ENCODE data around the gene NARF. TPM values are rescaled to one million over a fixed set of nuclear protein-coding genes. Genes with fewer than 3 reads are reported as not detected.
"Not testable (repeated sequence)": the region's sequence is repeated elsewhere in the genome, so short reads cannot be mapped to it uniquely, and the experiment has no call there.

NARF gene
- total RNA-seq, 1 donor from 2014 or later = 40.0 TPM

DNA sequence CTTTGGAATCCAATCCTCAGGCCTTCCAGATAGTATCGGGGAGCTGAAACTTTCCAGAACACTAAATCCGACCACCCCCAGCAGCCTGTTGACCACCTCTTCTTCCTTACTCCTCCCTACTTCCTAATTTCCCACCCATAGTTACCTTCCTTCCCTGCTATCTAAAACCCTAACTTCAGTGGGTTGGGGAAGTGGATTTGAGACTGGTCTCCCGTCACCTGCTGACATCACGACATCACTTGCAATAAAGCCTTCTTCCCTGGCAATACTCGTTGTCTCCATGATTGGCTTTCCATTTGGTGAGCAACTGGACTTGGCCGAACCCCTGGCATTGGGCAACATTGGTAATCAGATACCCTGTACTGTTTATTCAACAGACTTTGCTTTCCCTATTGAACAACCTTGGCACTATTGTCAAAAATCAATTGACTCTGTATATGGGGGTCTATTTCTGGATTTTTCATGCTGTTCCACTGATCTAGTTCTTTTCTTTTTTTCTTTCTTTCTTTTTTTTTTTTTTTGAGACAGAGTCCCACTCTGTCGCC, 49.2 kb downstream of the NARF start:
- Histone ChIP-seq H3K36me3 (ENCODE audit: control insufficient read depth, insufficient read depth, low read length) (no peaks in the 10 kb centered on the region), H3K27me3 (ENCODE audit: control insufficient read depth, insufficient read depth, low read length) (no peaks in the 10 kb centered on the region), H3K4me3 (ENCODE audit: low read depth, low read length) (no peak overlapping the region)
- TF ChIP-seq, protein P1, sequence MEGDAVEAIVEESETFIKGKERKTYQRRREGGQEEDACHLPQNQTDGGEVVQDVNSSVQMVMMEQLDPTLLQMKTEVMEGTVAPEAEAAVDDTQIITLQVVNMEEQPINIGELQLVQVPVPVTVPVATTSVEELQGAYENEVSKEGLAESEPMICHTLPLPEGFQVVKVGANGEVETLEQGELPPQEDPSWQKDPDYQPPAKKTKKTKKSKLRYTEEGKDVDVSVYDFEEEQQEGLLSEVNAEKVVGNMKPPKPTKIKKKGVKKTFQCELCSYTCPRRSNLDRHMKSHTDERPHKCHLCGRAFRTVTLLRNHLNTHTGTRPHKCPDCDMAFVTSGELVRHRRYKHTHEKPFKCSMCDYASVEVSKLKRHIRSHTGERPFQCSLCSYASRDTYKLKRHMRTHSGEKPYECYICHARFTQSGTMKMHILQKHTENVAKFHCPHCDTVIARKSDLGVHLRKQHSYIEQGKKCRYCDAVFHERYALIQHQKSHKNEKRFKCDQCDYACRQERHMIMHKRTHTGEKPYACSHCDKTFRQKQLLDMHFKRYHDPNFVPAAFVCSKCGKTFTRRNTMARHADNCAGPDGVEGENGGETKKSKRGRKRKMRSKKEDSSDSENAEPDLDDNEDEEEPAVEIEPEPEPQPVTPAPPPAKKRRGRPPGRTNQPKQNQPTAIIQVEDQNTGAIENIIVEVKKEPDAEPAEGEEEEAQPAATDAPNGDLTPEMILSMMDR (IDR thresholded peaks at IDR 0.05; ENCODE audit: insufficient read depth, low read length, severe bottlenecking) = no peak
- FAIRE-seq (no peak), DNase-seq (ENCODE audit: low read depth) (no peak)

DNA sequence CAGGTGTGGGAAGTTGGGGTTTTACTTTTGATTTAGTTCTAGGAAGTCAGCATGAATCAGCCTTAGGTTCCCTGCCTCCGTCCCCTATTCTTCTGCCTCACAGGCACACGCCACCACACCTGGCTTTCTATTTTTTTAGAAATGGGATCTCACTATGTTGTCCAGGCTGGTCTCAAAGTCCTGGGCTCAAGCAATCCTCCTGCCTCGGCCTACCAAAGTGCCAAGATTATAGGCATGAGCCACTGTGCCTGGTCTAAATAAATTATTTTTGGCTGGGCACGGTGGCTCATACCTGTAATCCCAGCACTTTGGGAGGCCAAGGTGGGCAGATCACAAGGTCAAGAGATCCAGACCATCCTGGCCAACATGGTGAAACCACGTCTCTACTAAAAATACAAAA, 53.1 kb downstream of the NARF start:
- DNase-seq (ENCODE audit: low read depth); H3K27me3 ChIP-seq (ENCODE audit: control insufficient read depth, insufficient read depth, low read length); H3K36me3 ChIP-seq (ENCODE audit: control insufficient read depth, insufficient read depth, low read length); FAIRE-seq; H3K4me3 ChIP-seq (ENCODE audit: low read depth, low read length): not testable (repeated sequence)

DNA sequence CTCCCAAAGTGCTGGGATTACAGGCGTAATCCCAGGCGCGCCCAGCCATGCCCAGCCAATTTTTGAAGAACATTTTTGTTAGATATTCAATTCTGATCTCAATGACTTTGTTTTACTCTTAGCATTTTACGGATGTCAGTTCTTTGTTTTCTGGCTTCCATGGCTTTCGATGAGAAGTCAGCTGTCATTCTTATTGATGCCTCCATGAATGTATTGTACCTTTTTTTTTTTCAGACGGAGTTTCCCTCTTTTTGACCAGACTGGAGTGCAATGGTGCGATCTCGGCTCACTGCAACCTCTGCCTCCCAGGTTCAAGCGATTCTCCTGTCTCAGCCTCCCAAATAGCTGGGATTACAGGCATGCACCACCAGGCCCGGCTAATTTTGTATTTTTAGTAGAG, 55.3 kb downstream of the NARF start:
- not testable (repeated sequence) for H3K27me3 ChIP-seq (ENCODE audit: control insufficient read depth, insufficient read depth, low read length); DNase-seq (ENCODE audit: low read depth); H3K4me3 ChIP-seq (ENCODE audit: low read depth, low read length); H3K36me3 ChIP-seq (ENCODE audit: control insufficient read depth, insufficient read depth, low read length); FAIRE-seq

DNA sequence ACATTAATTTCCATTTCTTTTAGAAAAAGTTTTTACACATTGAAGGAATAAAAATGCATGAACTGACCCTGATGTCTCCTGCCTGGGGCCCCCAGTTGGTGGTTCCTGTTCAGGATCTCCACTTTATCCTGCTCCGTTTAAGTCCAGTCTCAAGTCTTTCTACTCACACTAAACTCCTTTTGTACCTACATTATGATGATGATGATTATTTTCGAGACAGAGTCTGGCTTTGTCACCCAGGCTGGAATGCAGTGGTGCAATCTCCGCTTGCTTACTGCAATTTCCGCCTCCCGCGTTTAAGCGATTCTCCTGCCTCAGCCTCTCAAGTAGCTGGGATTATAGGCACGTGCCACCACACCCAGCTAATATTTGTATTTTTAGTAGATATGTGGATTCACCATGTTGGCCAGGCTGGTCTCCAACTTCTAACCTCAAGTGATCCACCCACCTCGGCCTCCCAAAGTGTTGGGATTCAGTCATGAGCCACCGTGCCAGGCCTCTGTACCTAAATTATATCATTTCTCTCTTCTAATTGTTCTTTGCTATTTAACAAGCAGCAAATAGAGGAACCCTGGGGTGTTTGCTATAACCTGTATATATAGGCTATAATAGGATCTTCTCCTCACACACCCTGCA, 58.8 kb downstream of the NARF start:
- H3K27me3 ChIP-seq (ENCODE audit: control insufficient read depth, insufficient read depth, low read length) = no peaks in the 10 kb centered on the region
- TF ChIP-seq, protein P1 (IDR thresholded peaks at IDR 0.05; ENCODE audit: insufficient read depth, low read length, severe bottlenecking) = no peak
- no peak overlapping the region for H3K4me3 ChIP-seq (ENCODE audit: low read depth, low read length)
- no peaks in the 10 kb centered on the region for H3K36me3 ChIP-seq (ENCODE audit: control insufficient read depth, insufficient read depth, low read length)
- peak; percentile 55 for DNase-seq (ENCODE audit: low read depth)
- no peak for FAIRE-seq

DNA sequence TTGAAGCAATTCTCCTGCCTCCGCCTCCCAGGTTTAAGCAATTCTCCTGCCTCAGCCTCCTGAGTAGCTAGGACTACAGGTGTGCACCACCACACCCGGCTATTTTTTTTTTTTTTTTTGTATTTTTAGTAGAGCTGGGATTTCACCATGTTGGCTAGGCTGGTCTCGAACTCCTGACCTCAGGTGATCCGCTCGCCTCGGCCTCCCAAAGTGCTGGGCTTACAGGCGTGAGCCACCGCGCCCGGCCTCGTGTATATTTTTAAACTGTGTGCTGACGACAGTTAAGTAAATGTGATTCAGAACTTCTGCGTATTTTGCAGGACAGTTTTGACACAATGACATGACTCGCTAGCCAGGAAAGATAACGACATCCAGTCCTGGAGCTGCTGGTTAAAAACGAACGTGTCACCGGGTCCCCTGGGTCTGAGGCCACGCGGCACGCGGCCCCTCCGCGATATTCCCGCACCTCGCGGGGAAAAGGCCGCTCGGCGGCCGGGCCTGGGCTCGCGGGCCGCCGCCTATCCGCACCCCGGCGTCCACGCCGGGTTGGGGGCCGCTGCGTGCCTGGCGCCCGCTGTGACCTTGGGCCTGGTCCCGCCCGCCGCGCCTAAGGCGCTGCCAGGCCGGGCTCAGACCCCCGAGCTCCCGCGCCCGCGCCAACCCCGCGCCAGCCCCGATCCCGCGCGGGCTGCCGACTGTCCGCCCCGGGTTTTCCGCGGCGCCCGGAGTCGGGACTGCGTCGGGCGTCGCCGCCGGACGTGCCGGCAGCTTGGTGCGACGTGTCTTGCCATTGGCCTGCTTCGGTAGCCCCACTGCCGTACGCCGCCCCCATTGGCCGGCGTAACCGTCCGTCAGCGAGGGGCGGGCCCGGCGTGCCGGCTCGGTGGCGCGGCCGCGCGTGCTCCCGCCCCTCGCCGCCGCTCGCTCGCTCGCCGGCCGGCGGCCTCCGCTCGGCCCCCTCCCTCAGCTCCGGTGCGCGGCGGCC, 60.6 kb downstream of the NARF start, which contains the start of gene FOXK2:
Gene FOXK2, plus strand, starts transcription at position 907 of the 985 bp plus-strand sequence. CDS start 157 bp downstream, outside the sequence.
- peak within 1 kb of the TSS; percentile 67 for H3K4me3 ChIP-seq (ENCODE audit: low read depth, low read length)
- DNase-seq (ENCODE audit: low read depth) = peak; percentile 75
- H3K27me3 ChIP-seq (ENCODE audit: control insufficient read depth, insufficient read depth, low read length) = no peaks in the 10 kb centered on the region
- no peak for FAIRE-seq
- TF ChIP-seq, protein P1 (IDR thresholded peaks at IDR 0.05; ENCODE audit: insufficient read depth, low read length, severe bottlenecking) = no peak
- H3K36me3 ChIP-seq (ENCODE audit: control insufficient read depth, insufficient read depth, low read length) = no peaks in the 10 kb centered on the region

DNA sequence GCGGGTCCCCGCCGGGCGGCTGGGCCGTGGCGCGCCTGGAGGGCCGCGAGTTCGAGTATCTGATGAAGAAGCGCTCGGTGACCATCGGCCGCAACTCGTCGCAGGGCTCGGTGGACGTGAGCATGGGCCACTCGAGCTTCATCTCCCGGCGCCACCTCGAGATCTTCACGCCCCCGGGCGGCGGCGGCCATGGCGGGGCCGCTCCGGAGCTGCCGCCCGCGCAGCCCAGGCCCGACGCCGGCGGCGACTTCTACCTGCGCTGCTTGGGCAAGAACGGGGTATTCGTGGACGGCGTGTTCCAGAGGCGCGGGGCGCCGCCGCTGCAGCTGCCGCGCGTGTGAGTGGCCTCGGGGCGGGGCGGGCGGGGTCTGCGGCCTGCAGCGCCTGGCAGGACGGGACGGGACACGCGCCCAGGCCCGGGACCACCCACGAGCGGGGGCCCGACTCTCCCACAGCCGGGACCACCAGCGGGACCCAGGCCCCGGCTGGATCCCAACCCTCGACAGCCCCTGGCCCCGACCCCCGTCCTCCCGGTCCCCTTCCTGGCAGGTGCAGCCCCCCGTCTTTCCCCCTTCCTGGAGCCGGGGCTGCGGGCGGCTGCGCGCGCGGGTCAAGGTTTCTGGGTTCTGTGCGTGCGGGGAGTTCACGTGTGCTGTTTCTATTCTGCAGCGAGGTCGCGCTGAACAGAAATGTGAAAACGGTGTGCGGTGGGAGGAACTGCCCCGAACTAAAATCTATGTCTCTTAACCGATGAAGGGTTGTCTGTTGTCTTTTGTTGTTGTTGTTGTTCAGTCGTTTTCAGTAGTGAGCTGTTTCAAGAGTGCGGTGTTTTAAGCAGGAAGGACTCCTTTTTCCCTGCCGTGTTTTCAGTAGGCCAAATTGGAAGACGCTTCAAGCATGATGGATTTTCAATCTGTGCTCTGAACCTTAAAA, 61.7 kb downstream of the NARF start:
- no peak for FAIRE-seq

More for the DNA sequence above, 61.7 kb downstream of the NARF start:
- no peaks in the 10 kb centered on the region for H3K27me3 ChIP-seq (ENCODE audit: control insufficient read depth, insufficient read depth, low read length)
- TF ChIP-seq, protein P1 (IDR thresholded peaks at IDR 0.05; ENCODE audit: insufficient read depth, low read length, severe bottlenecking) = no peak
- peak overlapping the region; percentile 67 for H3K4me3 ChIP-seq (ENCODE audit: low read depth, low read length)
- no peak for DNase-seq (ENCODE audit: low read depth)
- no peaks in the 10 kb centered on the region for H3K36me3 ChIP-seq (ENCODE audit: control insufficient read depth, insufficient read depth, low read length)
